HG03558 (cell line): ENCODE measurements around the gene C2orf68.
"Not testable (repeated sequence)": the region's sequence is repeated elsewhere in the genome, so short reads cannot be mapped to it uniquely, and the experiment has no call there.

Source experiments
- ATAC-seq: cut with Tn5 transposase; IDR thresholded peaks from one replicate; pipeline ENCODE4 v1.9.1; 2021; ENCODE audit warnings: moderate number of reproducible peaks; ENCODE audit not compliant: unreplicated experiment; ENCODE audit errors: extremely low read depth

C2orf68 gene

DNA sequence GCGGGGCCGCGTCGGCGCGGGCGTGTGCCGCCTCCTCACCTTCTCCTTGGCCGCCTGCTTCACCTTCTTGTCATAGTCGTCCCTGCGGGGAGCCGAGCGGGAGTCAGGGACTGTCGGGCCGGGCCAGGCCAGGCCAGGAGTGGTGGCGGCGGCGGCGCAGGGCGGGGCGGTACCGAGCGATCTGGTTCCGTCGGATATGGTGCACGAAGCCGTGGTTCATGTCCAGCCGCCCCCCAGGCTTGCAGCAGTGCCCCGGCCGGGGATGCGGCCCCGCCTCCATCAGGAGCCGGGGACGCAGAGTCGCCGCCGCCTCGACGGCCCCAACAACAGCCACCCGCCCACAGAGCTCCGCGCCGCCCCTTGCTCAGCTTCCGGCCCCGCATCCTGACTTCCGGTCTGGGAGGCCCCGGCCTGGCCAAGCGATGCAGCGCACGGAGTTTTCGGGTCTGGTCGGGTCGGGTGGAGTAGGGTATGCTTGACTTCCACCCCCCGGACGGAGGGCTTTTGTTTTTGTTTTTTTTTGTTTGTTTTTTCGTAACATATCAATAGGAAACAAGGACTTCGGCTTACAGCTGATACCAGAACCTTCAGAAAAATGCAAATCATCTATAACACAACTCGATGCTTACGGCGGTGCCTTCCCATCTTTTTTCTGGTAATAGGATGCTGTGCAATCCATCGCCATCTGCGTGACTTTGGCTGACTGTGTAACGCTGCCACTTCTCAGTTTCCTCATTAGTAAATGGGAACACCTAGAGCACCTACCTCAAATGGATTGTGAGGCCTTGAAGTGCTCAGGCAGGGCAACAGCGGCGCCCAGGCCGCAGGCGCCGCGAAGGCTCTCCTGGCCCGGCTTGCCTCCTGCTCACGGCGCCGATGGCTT is at the start of gene C2orf68:
C2orf68 (minus strand) TSS at position 362 of the 883 bp plus-strand sequence; CDS start at position 280, 82 bp downstream.
- peak; percentile 48 for ATAC-seq

- no peak for ATAC-seq
Observed at GRCh38 chr2:85661139-85661858, 49.4 kb upstream of the C2orf68 start.

DNA sequence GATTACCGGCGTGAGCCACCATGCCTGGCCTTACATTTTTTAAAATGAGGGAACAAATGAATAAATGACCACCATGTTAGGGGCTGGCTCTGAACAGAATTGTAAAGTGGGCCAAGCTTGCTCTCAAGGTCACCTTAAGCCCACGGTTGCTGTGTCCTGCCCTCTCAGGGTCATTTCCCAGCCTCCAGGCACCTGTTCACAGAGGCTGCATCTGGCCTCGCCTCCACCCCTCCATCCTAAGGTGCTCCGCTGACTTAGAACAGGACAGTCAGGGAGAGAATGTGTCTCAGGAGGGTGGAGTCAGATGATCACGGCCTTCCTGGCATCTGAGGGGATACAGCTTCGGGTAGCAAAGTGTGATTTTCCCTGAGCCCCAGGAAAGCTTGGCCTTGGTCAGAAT is 48.9 kb upstream of the C2orf68 start:
- ATAC-seq, result no peak

- ATAC-seq, result not testable (repeated sequence)
Observed at GRCh38 chr2:85660301-85660700, 48.4 kb upstream of the C2orf68 start.

DNA sequence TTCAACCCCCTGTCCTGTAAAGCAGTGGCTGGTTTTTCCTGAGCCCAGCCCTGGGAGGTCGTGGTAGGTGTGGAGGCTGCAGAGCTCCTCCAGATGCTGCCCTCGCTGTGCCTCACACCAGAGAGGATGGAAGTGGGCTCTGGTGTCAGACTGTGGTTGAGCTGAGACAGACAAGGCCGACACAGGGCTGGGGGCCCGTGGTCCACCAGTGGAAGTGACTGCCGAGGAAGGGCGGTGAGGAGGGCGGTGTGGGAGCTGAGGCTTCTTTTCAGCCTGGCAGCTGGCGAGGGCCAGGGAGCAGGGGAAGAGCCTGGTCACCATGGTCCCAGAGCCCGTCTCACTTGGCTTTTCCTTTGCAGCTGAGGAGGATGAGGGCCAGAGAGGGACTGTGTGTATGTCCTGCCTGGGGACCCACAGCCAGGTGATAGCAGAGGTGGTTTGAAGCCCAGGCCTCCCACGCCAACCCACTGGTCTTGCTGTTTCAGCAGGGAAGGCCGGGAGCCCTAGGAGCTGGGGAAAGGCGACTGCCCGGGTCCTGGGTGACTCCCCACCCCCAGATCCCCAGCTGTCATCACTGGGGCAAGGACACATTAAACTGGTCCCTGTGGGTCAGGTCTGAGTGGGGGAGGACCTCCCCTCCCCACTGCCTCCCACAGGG is 47.6 kb upstream of the C2orf68 start:
- ATAC-seq, result no peak

GRCh38 chr2:85657399-85657798 is 45.5 kb upstream of the C2orf68 start:
- not testable (repeated sequence) for ATAC-seq

DNA sequence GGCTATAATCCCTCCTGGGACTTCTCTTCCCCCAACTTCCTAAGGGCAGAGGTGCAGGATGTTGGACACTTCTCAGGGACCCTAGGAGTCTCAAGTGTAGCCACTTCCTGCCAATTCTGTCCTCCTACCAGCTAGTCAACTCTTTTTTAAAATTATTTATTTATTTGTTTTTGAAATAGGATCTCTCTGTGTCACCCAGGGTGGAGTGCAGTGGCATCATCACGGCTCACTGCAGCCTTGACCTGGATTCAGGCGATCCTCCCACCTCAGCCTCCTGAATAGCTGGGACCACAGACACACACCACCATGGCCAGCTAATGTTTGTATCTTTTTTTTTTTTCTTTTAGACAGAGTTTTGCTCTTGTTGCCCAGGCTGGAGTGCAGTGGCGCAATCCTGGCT is 44.6 kb upstream of the C2orf68 start:
- no peak for ATAC-seq

GRCh38 chr2:85655961-85656417 is 44.1 kb upstream of the C2orf68 start:
- no peak for ATAC-seq

- no peak for ATAC-seq
Observed at GRCh38 chr2:85653996-85654395, 42.1 kb upstream of the C2orf68 start.

DNA sequence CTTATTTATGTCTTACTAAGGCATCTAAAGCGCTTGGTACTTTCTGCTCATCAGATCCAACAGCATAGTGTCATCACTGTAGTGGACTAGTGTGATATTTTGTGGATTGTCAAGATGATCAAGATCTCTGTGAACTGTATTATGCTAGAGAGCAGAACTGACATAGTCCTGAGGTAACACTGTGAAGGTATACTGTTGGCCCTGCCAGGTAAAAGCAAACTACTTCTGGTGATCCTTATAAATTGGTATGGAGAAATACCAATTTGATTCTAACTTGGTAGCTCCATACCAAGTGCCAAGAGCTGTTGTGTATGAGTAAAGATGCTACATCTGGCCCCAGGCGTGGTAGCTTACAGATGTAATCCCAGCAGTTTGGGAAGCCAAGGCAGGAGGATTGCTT is 40.2 kb upstream of the C2orf68 start:
- no peak for ATAC-seq

- no peak for ATAC-seq
Observed at GRCh38 chr2:85651097-85651496, 39.2 kb upstream of the C2orf68 start.

- ATAC-seq, result no peak
Observed at GRCh38 chr2:85650456-85650855, 38.6 kb upstream of the C2orf68 start.

DNA sequence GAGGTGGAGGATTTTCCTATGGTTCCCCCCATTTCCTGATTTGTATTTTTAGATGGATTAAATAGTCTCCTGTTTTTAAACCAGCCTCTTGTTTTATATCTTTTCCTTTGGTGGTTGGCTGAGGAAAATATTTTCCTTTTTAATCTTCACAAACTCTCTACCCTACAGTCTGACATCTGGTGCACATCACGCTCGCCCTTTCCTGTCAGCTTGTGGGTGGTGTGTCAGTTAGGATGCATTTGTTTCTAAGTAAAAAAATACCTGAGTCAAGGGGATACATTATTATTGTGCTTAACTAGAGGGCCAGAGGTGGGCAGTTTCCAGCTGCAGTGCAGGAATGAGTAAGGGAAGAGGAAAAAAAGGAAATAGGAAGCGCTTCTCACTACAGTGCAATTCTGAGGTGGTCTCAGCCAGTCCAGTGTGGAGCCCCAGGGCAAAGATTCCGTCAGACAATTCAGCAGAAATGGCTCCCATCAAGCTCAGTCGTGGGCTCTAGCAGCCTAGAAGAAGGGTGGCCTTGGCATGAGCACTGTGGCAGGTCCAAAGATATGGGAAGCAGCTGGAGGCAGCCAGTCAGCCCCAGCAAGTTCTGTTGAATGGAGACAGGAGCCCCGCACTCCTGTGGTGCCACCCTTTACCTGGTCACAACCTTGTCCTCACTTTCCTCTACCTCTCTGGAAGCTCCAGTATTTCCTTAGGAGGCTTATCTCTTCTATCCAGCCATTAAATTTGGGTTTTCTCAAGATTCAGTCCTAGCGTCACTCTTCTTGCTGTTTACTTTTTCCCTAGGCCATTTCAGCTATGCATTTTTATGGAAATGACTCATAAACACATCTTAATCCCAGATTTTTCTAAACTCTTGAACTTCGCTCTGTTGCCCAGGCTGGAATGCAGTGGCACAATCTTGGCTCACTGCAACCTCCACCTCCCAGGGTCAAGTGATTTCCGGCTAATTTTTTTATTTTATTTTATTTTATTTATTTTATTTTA is 37.6 kb upstream of the C2orf68 start:
- ATAC-seq, result no peak

- ATAC-seq, result no peak
Observed at GRCh38 chr2:85648619-85649018, 36.8 kb upstream of the C2orf68 start.

DNA sequence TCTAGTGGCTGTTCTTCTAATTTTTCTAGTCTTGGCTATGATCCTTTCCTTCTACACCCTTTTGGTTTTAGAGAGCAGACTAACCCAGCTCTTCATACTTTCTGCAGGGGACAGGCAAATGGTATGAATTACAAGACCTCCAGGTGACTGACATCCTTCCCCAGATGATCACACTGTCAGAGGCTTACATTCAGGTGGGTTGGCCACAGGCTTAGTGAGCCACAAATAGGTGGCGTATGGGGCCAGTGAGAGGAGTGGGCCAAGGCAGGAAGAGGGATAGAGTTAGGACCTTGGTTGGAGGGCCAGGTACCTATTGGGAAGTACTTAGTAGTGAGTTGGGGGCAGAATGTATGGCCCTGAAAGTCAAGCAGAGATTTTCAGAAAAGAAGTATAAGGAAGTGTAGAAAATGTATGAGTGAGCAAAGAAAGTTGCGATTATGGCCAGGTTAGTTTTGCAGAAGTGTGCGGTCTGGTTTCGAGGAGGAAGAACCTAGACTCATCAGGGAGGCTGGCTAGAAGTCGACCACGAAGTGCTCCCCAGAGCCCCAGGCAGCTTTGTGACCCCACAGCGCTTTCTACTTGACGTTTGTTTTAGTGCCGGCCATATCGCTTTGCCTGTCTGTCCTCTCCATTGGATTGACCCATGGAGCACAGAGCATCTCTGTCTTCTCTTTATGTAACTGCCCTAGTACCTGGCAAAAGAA is 36.1 kb upstream of the C2orf68 start:
- no peak for ATAC-seq

DNA sequence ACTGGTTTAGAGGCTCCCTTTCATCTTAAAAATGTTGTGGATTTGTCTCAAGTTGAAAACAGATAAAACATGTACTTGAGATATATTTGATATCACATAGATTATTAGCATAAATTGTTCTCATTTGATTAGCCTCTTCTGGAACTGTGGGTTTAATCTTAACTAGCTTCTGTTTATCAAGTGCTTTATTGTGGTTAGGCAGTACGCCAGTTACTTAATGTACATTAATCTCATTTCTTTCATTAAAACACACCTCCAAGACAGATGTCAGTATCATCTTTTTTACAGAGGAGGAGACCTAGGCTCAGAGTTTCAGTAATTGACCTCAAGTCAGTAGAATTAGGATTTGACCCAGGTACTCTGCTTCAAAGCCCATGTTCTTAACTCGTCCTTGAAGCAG is 34.3 kb upstream of the C2orf68 start:
- ATAC-seq, result no peak

- no peak for ATAC-seq
Observed at GRCh38 chr2:85644909-85645308, 33.0 kb upstream of the C2orf68 start.

- ATAC-seq, result no peak
Observed at GRCh38 chr2:85642725-85643124, 30.9 kb upstream of the C2orf68 start.

DNA sequence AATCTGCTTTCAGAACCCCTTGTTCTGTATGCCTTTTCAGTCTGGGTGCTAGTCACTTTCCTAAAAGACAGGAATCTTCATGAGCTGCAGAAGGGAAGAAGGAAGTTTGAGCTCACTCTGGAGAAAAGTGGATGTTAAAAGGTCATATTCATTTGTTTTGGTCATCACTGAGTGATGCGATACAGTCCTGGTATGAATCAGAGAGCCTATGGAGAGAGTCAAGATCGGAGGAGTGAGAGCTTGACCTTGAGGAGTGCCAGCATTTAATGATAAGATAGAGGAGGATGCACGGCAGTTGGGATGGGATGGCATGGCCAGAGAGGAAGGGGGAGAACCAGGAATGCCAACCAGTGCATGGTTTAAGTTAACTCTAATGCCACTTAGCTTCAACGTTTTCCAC is 23.8 kb upstream of the C2orf68 start:
- ATAC-seq, result no peak
